Activated T-helper 17 cell treated with anti-CD3 and anti-CD28 coated beads, Interleukin-2, amount 50 U/mL, for 72 hours (primary cell): ENCODE results near the gene ZNF541. TPM values are rescaled to one million over a fixed set of nuclear protein-coding genes. Genes with fewer than 3 reads are reported as not detected.

Experiments used
- ATAC-seq: fragments of 150-1000 bp; cut with Tn5 transposase; replicated peaks from 2 replicates; pipeline ENCODE4 v1.10.0; 2021; ENCODE audit warnings: mild to moderate bottlenecking, moderate library complexity
- H3K27ac Mint-ChIP-seq: one replicate; pipeline ENCODE4 v1.8.0; 2022; ENCODE audit warnings: mixed read lengths
- H3K27me3 Mint-ChIP-seq: one replicate; pipeline ENCODE4 v1.8.0; 2022; ENCODE audit warnings: mixed read lengths
- H3K36me3 Mint-ChIP-seq: one replicate; pipeline ENCODE4 v1.8.0; 2022; ENCODE audit warnings: low read depth, mild to moderate bottlenecking, mixed read lengths
- H3K4me1 Mint-ChIP-seq: one replicate; pipeline ENCODE4 v1.8.0; 2022; ENCODE audit warnings: mixed read lengths
- H3K4me3 Mint-ChIP-seq: one replicate; pipeline ENCODE4 v1.8.0; 2022; ENCODE audit warnings: mild to moderate bottlenecking, mixed read lengths
- H3K9me3 Mint-ChIP-seq: one replicate; pipeline ENCODE4 v1.8.0; 2022; ENCODE audit warnings: mixed read lengths
- total RNA-seq, 2 donors: library from RNA; stranded (reverse); gene quantifications; one replicate each; pipeline ENCODE4 v1.2.3, GENCODE V29; 2022

The ZNF541 gene
- total RNA-seq, 2 donors from 2014 or later: 0.04 to 0.98 TPM

GRCh38 chr19:47541518-47541917 is 31.4 kb downstream of the ZNF541 start:
- peak; percentile 83 for ATAC-seq
- Mint-ChIP-seq H3K36me3 (no peaks in the 10 kb centered on the region), H3K27ac (peak overlapping the region; percentile 44), H3K9me3 (no peaks in the 10 kb centered on the region), H3K4me3 (no peak overlapping the region), H3K4me1 (peaks cover 5% of the 10 kb centered on the region), H3K27me3 (peaks cover 3% of the 10 kb centered on the region)

GRCh38 chr19:47540748-47541147 is 32.2 kb downstream of the ZNF541 start:
- no peaks in the 10 kb centered on the region for H3K9me3 Mint-ChIP-seq
- no peak overlapping the region for H3K27ac Mint-ChIP-seq
- peaks cover 5% of the 10 kb centered on the region for H3K4me1 Mint-ChIP-seq
- H3K36me3 Mint-ChIP-seq: no peaks in the 10 kb centered on the region
- ATAC-seq: no peak
- H3K27me3 Mint-ChIP-seq: peaks cover 3% of the 10 kb centered on the region
- no peak overlapping the region for H3K4me3 Mint-ChIP-seq

GRCh38 chr19:47539747-47540311 is 33.1 kb downstream of the ZNF541 start:
- Mint-ChIP-seq H3K27ac (peak overlapping the region; percentile 38), H3K36me3 (no peaks in the 10 kb centered on the region), H3K4me3 (no peak overlapping the region), H3K9me3 (no peaks in the 10 kb centered on the region), H3K4me1 (peaks cover 5% of the 10 kb centered on the region), H3K27me3 (peaks cover 3% of the 10 kb centered on the region)
- no peak for ATAC-seq

GRCh38 chr19:47538812-47539211 is 34.1 kb downstream of the ZNF541 start:
- Mint-ChIP-seq H3K4me1 (peaks cover 5% of the 10 kb centered on the region), H3K4me3 (no peak overlapping the region), H3K36me3 (no peaks in the 10 kb centered on the region), H3K27me3 (peaks cover under 1% of the 10 kb centered on the region), H3K27ac (peak overlapping the region; percentile 52), H3K9me3 (no peaks in the 10 kb centered on the region)
- no peak for ATAC-seq

GRCh38 chr19:47537493-47537892 is 35.5 kb downstream of the ZNF541 start:
- no peaks in the 10 kb centered on the region for H3K27me3 Mint-ChIP-seq
- H3K36me3 Mint-ChIP-seq: no peaks in the 10 kb centered on the region
- H3K4me1 Mint-ChIP-seq: peaks cover 5% of the 10 kb centered on the region
- no peak for ATAC-seq
- no peaks in the 10 kb centered on the region for H3K9me3 Mint-ChIP-seq
- no peak overlapping the region for H3K4me3 Mint-ChIP-seq
- H3K27ac Mint-ChIP-seq: no peak overlapping the region

- no peaks in the 10 kb centered on the region for H3K9me3 Mint-ChIP-seq
Measured at GRCh38 chr19:47534628-47535027, 38.3 kb downstream of the ZNF541 start.

GRCh38 chr19:47531640-47532387 is 41.1 kb downstream of the ZNF541 start:
- no peak for ATAC-seq
- no peaks in the 10 kb centered on the region for H3K36me3 Mint-ChIP-seq
- H3K4me3 Mint-ChIP-seq: no peak overlapping the region
- H3K4me1 Mint-ChIP-seq: no peaks in the 10 kb centered on the region
- H3K27ac Mint-ChIP-seq: no peak overlapping the region
- H3K27me3 Mint-ChIP-seq: no peaks in the 10 kb centered on the region
- H3K9me3 Mint-ChIP-seq: no peaks in the 10 kb centered on the region

More at GRCh38 chr19:47534628-47535027, 38.3 kb downstream of the ZNF541 start:
- ATAC-seq: no peak
- Mint-ChIP-seq H3K36me3 (no peaks in the 10 kb centered on the region), H3K27ac (no peak overlapping the region), H3K4me3 (no peak overlapping the region), H3K27me3 (no peaks in the 10 kb centered on the region), H3K4me1 (no peaks in the 10 kb centered on the region)

GRCh38 chr19:47529018-47529742 is 43.8 kb downstream of the ZNF541 start:
- Mint-ChIP-seq H3K9me3 (no peaks in the 10 kb centered on the region), H3K27me3 (no peaks in the 10 kb centered on the region), H3K4me3 (no peak overlapping the region), H3K27ac (no peak overlapping the region), H3K36me3 (no peaks in the 10 kb centered on the region), H3K4me1 (no peaks in the 10 kb centered on the region)
- no peak for ATAC-seq

- no peak overlapping the region for H3K4me3 Mint-ChIP-seq
- no peaks in the 10 kb centered on the region for H3K9me3 Mint-ChIP-seq
- no peaks in the 10 kb centered on the region for H3K36me3 Mint-ChIP-seq
- H3K27me3 Mint-ChIP-seq: peaks cover 5% of the 10 kb centered on the region
- no peaks in the 10 kb centered on the region for H3K4me1 Mint-ChIP-seq
- no peak for ATAC-seq
- no peak overlapping the region for H3K27ac Mint-ChIP-seq
Measured at GRCh38 chr19:47526798-47527197, 46.1 kb downstream of the ZNF541 start.

GRCh38 chr19:47523473-47523872 is 49.5 kb downstream of the ZNF541 start:
- Mint-ChIP-seq H3K9me3 (no peaks in the 10 kb centered on the region), H3K27me3 (peaks cover 7% of the 10 kb centered on the region), H3K4me3 (no peak overlapping the region), H3K36me3 (no peaks in the 10 kb centered on the region), H3K27ac (no peak overlapping the region), H3K4me1 (no peaks in the 10 kb centered on the region)
- no peak for ATAC-seq

Other genes starting within 250 kb of the ZNF541 start
- gene C5AR2, start 241.0 kb downstream of the ZNF541 start, total RNA-seq: under 1 TPM; 0.13 to 0.19 TPM
- gene DHX34, start 223.8 kb downstream of the ZNF541 start, total RNA-seq: 10 to 100 TPM; 16.2 to 19.4 TPM
- under 1 TPM in 1 of 2 donors, not detected in 1; 0.39 TPM for gene MEIS3, start 153.6 kb downstream of the ZNF541 start, total RNA-seq
- under 1 TPM; 0.06 to 0.50 TPM for gene SLC8A2, start 101.3 kb downstream of the ZNF541 start, total RNA-seq
- 10 to 100 TPM; 12.9 to 17.7 TPM for gene KPTN, start 88.9 kb downstream of the ZNF541 start, total RNA-seq
- gene NAPA, start 58.1 kb downstream of the ZNF541 start, total RNA-seq: 10 to 100 TPM; 33.7 to 72.4 TPM
- gene BICRA, start 36.0 kb upstream of the ZNF541 start, total RNA-seq: 10 to 100 TPM; 10.3 to 12.2 TPM
- 1 to 10 TPM in 1 of 2 donors, under 1 TPM in 1; 0.35 to 8.2 TPM for gene EHD2, start 140.3 kb upstream of the ZNF541 start, total RNA-seq
- 100 to 1,000 TPM; 274 to 467 TPM for gene NOP53, start 172.4 kb upstream of the ZNF541 start, total RNA-seq
- 100 to 1,000 TPM; 126 to 127 TPM for gene SELENOW, start 205.6 kb upstream of the ZNF541 start, total RNA-seq
- not detected for gene TPRX1, start 231.4 kb upstream of the ZNF541 start, total RNA-seq
- under 1 TPM in 1 of 2 donors, not detected in 1; 0.16 TPM for gene CRX, start 248.8 kb upstream of the ZNF541 start, total RNA-seq